Measurements from ENCODE around the gene NFKBIB. TPM values are rescaled to one million over a fixed set of nuclear protein-coding genes. Genes with fewer than 3 reads are reported as not detected.
"Not testable (repeated sequence)": the region's sequence is repeated elsewhere in the genome, so short reads cannot be mapped to it uniquely, and the experiment has no call there.

The NFKBIB gene
- total RNA-seq, 1 donor from 2014 or later = 10.9 TPM

DNA sequence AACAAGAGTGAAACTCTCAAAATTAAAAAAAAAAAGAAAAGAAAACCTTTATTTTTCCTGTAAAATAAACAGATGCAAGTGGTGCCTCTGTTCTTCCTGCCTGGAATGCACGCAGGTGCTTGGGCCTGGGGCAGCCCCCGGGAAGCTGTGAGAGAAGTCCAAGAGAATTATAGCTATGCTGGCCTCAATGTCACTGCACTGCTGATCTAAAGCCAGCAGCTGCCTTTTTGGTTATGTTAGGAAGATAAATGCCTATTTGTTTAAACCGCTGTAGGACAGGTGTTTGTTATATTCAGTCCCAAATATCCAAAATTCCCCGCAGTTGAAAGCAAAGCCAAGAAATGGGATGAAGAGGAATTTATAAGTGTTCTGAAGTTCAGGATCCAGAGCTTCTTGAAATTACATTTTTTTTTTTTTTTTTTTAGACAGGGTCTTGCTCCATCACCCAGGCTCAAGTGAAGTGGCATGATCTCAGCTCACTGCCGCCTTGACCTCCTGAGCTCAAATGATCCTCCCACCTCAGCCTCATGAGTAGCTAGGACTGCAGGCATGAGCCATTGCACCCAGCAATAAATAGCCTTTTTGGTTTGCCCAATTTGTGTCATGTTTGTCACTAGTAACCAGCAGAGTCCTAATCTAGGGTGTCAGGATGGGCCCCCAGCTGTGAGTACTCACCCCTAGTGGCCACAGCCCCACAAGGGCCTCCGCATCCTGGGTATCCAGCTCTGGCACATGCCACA, 23.9 kb upstream of the NFKBIB start:
- no peak for DNase-seq

DNA sequence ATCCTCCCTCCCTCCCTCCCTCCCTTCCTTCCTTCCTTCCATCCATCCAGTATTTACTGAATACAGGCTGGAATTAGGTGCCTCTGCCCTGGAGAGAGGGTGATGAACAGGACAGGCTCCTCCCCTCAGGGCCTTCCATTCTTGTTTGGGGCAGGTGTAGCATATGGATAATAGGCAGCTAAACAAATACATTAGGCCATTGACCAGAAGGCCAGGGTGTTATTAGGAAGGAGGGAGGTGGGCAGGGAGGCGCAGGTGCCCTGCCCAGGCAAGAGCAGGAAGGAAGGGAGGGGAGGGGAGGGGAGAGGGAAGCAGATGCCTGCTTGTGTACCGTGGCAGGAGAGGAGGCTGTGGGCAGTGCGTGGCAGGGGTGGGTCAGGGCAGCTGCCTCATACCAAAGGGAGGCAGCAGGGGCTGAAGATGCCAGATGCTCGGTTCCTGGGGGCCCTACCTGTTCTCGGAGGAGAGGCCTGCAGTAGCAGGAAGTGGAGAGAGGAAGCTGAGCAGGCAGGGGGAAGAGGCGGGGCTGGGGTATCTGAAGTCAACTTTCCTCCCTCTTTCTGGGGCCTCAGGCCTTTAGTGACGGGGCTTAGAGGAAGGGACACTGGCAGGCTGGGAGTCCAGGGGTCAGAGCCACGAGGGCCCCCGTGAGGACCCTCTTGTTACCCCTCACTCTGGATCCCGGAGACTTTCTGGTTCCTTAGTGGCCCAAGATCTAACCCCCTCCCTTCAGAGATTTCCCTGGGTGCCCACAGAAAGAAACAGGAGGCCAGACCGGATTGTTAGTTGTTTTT, 21.8 kb upstream of the NFKBIB start, which contains the start of gene RINL:
RINL (minus strand) TSS at position 495 of the 794 bp plus-strand sequence. CDS start 1,533 bp downstream, outside the sequence.
- peak; percentile 48 for DNase-seq

DNA sequence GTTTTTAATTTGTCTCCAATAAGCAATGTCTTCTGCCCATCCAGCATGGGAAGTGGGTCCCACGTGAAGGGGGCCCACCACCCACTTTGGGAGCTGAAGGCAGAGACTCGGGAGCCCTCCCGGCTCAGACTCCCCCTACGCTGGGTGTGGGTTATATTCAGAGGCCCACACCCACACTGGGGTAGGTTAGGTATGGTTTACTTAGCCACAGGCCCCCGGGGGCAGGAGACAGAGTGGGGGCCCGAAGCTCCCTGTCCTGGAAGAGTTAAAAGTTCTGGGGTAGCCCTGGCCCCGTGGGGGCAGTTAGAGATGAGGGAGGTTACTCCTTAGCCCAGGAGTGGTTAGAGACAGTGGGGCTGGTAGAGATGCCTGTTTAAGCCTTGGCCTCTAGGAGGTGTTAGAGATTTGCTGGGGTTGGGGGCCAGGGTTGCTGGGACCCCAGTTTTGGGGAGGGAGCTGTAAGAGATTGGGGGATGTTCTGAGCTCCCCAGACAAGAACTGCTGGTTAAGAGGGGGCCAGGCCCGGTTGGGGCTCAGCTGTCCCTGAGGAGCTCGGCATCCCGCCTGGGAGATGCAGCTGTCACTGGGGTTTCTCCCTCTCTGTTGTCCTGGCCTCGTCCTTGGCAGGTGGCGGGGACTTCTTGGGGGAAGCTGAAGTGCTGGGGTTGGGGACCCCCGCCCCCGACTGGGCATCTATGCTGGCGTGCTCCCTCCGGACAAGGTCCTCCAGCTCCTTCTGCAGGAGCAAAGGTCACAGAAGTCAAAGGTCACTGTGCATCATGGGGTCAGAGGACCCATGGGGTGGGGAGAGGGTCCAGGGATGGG, 21.0 kb upstream of the NFKBIB start:
- no peak for DNase-seq

DNA sequence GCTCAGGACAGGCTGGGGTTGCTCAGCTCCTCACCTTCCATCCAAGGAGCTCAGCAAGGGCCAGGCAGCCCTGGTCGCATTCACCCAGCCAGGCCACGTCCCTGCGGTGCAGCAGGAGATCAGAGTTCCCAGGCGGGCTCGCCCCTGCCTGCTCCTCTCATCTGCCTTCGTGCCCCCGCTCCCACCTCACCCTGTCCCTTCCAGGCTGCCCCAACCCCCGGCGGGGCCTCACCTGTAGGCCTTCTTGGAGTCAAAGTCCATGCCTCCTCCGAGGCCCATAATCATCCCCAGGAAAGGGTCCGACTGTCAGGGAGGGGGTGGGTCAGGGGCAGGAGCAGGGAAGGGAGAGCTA, 20.4 kb upstream of the NFKBIB start:
- no peak for DNase-seq

DNA sequence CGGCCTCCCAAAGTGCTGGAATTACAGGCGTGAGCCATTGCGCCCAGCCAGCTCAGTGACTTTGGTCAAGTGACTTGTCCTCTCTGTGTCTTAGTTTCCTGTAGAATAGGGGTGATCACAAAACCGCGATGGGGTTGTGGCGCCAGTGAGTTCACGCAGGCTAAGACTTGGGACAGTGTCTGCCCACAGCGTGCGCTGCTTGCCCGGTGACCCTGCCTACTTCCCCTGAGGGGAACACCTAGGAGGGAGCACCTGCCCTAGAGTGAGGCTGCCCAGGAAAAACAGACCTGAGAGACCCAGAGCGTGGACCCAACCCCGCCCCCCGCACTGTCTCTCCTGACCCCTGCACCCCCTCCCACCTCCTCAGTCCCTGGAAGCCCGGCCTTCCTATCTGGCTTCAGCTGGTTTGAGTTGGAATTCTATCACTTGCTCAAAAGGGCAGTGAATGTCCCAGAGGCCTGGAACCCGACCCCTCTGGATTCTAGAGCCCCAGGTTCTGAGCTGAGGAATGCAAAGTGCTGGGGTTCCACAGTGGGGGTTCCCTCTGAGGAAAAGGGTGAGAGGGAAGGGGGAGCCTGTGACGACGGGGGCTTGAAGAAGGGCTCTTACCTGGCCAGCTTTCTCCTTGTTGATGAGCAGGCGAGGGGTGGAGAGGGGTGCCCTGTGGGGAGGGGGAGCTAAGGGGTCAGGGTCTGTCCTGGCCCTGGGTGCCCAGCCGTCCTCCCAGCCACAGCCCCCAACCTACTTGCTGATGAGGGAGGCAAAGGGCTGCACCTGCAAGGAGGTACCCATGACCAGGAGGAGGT, 19.5 kb upstream of the NFKBIB start:
- DNase-seq = no peak

DNA sequence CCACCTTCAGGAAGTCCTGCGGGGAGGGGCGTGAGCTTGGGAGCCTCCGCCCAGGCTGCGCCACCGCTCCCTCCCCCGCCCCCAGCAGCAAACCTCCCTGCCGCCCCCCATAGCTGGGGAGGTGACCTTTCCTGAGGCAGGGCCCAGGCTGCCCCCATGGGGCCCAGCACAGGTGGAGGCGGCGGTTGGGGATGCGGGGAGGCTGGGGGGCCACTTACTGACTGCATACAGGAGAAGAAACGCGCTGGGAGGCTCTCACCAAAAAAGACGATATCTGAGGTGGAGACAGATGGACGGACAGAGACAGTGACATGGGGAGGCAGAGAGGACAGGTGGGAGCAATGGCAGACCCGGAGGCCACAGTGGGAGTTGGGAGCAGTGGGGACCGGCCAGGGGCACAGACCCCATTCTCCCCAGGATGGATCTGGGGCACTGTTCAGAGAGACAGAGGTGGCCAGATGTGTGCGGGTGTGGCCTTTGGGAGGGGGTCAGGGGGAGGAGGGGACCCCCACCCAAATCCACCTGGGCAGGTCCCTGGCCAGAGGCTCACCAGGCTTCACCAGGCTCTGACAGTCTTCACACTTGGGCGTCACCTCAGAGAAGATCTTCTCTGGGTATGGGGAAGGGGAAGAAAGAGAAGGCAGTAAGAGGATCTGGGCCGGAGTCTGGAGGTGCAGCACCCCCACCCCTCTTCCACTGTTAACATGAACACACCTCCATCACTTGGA, 18.7 kb upstream of the NFKBIB start:
- no peak for DNase-seq

DNA sequence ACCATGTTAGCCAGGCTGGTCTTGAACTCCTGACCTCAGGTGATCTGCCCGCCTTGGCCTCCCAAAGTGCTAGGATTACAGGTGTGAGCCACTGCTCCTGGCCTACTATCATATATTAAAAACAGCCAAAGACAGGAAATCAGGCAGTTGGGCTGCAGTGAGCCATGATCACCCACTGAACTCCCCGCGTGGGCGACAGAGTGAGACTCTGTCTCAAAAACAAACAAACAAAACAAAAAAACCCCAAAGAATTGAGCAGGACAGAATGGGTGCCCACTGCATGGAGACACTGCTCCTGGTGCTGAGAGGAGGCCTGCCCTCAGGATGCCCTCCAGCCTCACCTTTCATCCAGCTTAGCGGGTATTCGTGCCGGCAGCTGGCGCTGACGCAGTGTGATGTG, 16.5 kb upstream of the NFKBIB start:
- DNase-seq = no peak

DNA sequence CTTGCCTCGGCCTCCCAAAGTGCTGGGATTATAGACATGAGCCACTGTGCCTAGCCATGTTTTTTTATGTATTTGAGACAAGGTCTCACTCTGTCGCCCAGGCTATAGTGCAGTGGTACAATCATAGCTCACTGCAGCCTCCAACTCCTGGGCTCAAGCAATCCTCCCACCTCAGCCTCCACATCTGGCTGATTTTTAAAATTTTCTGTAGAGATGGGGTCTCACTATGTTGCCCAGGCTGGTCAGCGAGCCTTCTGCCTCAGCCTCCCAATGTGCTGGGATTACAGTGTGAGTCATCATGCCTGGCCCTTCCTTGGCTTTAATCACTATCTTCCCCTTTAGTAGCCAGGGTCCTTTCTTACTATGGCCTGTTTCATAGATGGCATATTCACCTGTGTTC, 15.1 kb upstream of the NFKBIB start:
- DNase-seq = not testable (repeated sequence)

DNA sequence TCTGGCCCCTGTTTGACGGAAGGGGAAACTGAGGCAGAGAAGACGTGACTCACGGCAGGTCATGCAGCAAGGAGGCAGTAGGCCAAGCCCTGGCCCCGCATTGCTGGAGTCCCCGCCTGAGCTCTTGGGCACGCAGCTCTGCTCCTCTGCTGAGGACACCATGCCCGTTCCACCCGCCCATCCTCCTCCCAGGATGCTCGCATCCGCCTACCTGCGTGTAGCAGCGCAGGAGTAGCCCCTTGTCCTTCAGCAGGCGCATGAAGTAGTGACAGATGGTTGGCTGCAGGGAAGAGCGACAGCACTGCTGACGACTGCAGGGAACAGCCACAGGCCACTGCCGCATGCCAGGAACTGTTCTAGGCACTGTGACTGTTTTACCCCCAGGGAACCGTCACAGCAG, 10.9 kb upstream of the NFKBIB start:
- DNase-seq = no peak

DNA sequence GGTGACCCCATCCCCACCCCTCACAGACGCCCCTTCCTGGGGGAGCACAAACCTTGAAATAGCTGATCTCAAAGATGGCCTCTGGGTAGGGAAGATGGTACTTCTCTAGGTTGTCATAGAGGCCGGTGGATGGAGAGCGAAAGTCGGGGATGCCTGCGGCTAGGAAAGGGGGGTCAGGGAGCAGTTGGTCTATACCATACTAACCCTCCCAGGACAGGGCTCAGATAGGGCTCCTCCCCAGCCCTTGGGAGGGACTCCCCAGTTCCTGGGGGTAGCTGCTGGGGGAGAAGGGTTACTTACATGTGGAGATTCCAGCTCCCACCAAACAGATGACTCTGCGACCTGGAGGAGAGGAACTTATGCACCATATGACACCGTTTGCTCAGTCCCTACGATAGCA, 10.0 kb upstream of the NFKBIB start:
- no peak for DNase-seq

DNA sequence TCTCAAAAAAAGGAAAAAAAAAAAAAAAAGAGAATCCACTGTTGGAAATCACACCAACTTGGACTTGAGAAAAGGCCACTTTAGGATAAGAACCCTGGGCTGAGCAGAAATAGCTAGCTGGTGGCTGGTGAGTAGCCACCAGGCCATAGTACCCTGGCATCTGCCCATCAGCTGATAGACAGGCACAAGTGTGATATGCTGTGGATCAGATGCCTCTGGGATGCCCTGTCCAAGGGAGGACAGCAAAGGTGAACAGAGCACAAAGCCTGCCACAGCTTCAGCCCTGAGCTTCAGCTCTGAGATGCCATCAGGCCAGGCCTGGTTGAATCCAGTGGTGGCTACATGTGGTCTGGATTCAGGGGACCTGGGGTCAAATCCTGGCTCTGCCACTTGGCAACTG, 9.1 kb upstream of the NFKBIB start:
- no peak for DNase-seq

DNA sequence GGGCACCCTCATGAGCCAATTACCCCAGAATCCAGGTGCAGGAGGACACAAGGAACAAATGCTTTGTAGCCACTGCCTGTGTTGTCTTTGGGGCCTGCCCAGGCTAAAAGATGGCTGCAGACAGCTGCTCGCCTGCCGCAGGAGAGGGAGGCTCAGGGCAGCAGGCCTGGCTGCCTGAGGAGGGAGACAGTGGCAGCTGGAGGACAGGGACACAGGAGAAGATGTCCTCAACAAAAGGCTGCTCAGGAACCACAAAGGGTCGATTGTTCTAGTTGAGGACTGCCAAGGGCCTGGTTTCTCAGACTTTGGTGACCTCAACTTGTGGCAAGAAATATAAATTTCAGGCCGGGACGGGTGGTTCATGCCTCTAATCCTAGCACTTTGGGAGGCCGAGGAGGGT, 8.0 kb upstream of the NFKBIB start:
- no peak for DNase-seq

DNA sequence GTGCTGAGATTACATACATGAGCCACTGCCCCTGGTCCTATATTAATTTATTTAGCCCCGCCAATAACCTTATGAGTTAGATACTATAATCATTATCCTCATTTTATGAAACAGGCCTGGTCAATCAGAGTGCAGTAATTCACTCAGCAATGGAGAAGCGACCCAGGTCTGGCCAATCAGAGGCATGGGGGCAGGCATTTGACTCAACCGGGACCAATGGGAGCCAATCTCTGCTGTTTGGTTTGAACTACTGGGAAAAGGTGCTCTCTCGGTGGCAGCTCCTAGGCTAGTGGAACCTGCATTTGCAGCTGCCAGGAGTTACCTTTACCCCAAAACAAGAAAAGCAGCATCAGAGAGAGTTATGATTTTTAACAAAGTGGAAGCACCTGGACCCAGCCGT, 6.9 kb upstream of the NFKBIB start:
- DNase-seq = no peak

DNA sequence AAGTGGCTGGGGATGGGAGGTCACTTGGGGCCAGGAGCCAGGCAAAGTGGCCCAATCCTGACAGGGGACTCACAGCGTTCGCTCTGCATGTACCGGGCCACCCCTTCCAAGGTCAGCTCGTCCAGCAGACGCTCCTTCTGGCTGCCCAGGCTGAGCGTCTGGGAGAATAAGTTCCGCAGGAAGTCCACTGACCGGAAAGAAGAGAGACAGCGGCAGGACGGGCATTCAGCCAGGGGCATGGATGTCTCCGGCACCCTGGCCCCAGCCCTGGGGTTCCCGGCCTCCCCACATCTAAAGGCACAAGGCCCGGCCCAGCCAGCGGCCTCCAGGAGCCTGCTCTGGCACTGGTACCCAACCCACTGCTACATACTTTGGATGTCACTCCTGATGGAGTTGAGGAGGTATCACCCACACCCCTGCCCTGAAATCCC, 6.4 kb upstream of the NFKBIB start:
- no peak for DNase-seq

DNA sequence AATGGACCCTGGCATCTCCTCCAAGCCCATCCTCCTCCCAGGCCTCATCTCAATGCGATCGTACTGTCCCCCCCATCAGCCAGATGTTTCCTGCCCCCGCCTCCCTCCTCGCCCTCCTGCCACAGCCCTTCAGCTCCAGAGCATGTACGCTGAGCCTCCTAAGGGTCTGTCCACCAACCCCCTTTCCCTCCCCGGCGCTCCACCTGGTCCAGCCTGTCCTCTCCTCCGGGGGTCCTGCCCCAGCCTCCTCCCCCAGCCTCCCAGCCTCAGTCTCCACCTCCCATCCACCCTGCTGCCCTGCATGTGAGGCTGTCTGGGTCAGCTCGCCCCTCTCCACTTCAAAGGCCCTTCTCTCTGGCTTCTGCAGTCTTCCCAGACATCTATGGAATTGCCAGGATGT, 4.8 kb upstream of the NFKBIB start:
- no peak for DNase-seq

DNA sequence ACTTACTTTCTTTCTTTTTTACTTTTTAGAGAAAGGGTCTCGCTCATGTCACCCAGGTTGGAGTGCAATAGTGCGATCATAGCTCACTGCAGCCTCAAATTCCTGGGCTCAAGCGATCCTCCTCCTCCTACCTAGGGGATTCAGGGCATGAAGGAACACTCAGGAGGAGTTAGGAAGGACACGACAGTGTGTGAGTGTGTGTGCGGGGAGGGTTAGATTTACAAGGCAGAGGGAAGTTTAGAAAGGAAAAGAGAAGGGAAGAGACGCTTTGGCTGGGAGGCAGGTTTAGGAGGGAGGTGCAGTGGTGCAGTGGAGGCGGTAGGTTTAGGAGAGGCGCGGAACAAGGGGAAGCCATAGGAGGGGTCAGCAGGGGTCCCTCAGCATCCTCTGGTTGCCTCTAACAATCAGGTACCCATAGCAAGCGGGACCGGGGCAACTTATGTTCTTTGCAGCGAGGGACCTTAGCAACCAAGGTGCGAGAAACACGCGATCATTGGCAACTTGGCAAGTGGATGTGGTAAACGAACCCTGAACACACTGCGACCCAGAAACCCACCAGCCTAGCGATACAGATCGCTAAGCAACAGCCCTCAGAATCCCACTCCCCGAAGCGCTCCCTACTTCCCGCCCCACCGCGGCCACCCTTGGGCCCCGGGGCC, 852 bp upstream of the NFKBIB start:
- peak; percentile 45 for DNase-seq

DNA sequence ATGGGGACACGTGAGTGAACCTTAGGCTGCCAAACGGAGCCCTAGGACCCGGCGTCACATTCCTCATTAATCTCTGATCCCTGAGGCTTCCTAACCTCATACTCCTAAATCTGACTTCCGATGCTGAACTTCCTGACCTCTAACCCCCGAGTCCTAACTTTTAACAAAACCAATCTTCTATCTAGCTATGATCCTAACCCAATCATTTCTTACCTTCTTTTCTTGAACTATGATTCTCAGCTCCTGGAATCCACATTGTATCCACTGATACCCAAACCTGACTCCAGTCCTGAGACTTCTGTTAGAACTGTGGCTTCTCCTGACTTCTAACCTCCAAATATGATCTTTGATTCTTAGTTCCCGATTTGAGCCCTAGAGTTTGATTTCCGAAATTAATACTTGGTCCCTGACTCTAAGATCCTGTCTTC, 447 bp downstream of the NFKBIB start:
- peak; percentile 79 for DNase-seq

DNA sequence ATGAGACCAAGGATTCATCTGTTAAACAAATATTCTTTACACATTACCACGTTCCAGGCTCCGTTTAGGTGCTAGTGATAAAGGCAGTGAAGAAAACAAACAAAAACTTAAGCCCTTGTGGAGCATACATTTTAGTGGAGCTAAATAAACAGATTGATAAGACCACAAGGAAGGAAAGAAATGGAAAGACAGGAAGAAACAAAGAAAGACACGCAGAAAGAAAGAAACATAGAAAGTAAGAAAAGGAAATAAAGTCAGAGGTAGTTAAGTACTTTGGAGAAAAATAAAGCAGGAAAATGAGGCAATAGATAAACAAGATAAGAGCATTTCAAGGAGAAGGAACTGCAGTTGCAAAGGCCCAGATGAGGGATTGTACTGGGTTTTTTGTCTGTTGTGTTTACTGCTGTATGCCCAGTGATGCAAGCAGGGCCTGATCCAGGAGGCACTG, 998 bp downstream of the NFKBIB start:
- DNase-seq = peak; percentile 11

DNA sequence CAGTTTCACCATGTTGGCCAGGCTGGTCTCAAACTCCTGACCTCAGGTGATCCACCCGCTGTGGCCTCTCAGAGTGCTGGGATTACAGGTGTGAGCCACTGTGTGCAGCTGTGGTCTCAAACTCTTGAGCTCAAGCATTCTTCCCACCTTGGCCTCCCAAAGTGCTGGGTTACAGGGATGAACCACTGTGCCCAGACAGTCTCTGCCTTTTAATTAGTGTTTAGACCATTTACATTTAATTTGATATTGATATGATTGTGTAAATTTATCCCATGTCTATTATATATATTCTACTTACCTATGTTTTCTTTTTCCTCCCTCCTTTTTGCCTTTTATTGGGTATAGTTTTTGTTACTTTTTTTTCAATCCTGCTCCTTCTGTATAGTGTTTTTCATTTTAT, 1.9 kb downstream of the NFKBIB start:
- DNase-seq = no peak

DNA sequence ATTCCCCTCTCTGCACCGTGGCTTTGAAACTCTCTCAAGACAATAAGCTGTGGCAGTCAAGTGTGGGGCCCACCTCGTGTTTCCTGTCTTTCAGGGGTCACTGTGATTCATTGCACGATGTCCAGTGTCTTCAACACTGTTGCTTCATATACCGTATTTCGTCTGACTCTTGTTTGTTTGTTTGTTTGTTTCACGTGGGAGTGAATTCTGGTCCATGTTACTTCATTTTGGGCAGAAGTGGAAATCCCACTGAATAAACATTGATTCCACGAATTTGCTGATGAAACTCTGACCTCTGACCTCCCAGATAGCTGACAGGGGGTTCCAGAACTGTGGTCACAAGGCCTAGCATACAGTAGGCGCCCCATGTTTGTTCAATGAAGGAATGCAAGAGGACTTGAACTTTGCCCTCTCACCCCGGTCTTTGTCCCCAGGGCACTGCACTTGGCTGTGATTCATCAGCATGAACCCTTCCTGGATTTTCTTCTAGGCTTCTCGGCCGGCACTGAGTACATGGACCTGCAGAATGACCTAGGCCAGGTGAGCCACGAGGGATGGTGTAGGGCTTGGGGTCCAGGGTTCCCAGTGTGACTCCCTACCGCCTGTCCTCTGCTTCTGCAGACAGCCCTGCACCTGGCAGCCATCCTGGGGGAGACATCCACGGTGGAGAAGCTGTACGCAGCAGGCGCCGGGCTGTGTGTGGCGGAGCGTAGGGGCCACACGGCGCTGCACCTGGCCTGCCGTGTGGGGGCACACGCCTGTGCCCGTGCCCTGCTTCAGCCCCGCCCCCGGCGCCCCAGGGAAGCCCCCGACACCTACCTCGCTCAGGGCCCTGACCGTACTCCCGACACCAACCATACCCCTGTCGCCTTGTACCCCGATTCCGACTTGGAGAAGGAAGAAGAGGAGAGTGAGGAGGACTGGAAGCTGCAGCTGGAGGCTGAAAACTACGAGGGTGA, 5.1 kb downstream of the NFKBIB start:
- no peak for DNase-seq

Measured in dermis blood vessel endothelial cell (primary cell).